GM18519 (cell line): ENCODE results near the gene BMPER.

Experiments used
- ATAC-seq: cut with Tn5 transposase; IDR thresholded peaks from one replicate; pipeline ENCODE4 v1.9.1; 2021; ENCODE audit warnings: mild to moderate bottlenecking, moderate library complexity; ENCODE audit not compliant: unreplicated experiment, low FRiP score

BMPER gene

GRCh38 chr7:34084651-34085050 is 179.3 kb downstream of the BMPER start:
- no peak for ATAC-seq

- ATAC-seq: no peak
These were observed 180.7 kb downstream of the BMPER start for GRCh38 chr7:34086064-34086463.

- ATAC-seq: no peak
These were observed 181.6 kb downstream of the BMPER start for GRCh38 chr7:34086981-34087380.

GRCh38 chr7:34087892-34088891 is 182.9 kb downstream of the BMPER start:
- no peak for ATAC-seq

GRCh38 chr7:34090816-34091215 is 185.5 kb downstream of the BMPER start:
- ATAC-seq: no peak

GRCh38 chr7:34091321-34091917 is 186.1 kb downstream of the BMPER start:
- ATAC-seq: no peak

GRCh38 chr7:34093276-34093675 is 187.9 kb downstream of the BMPER start:
- ATAC-seq: no peak

GRCh38 chr7:34096198-34096651 is 190.9 kb downstream of the BMPER start:
- ATAC-seq: no peak

GRCh38 chr7:34096777-34097176 is 191.4 kb downstream of the BMPER start:
- no peak for ATAC-seq

GRCh38 chr7:34100661-34101060 is 195.3 kb downstream of the BMPER start:
- ATAC-seq: no peak

- no peak for ATAC-seq
These were observed 198.8 kb downstream of the BMPER start for GRCh38 chr7:34104115-34104514.

GRCh38 chr7:34104992-34105391 is 199.7 kb downstream of the BMPER start:
- ATAC-seq: no peak

- ATAC-seq: no peak
These were observed 201.9 kb downstream of the BMPER start for GRCh38 chr7:34107276-34107675.

GRCh38 chr7:34108165-34108564 is 202.8 kb downstream of the BMPER start:
- no peak for ATAC-seq

- ATAC-seq: no peak
These were observed 204.8 kb downstream of the BMPER start for GRCh38 chr7:34109936-34110780.

- no peak for ATAC-seq
These were observed 205.7 kb downstream of the BMPER start for GRCh38 chr7:34111031-34111430.

GRCh38 chr7:34115503-34115902 is 210.2 kb downstream of the BMPER start:
- no peak for ATAC-seq

- ATAC-seq: no peak
These were observed 212.2 kb downstream of the BMPER start for GRCh38 chr7:34117573-34117972.

GRCh38 chr7:34121366-34121765 is 216.0 kb downstream of the BMPER start:
- no peak for ATAC-seq

GRCh38 chr7:34123316-34123715 is 218.0 kb downstream of the BMPER start:
- no peak for ATAC-seq

GRCh38 chr7:34124765-34125164 is 219.4 kb downstream of the BMPER start:
- no peak for ATAC-seq
